GM21576 (cell line): ENCODE results near the gene PRR29.
"Not testable (repeated sequence)": the region's sequence is repeated elsewhere in the genome, so short reads cannot be mapped to it uniquely, and the experiment has no call there.

Source experiments
- ATAC-seq: cut with Tn5 transposase; IDR thresholded peaks from one replicate; pipeline ENCODE4 v1.9.1; 2021; ENCODE audit warnings: mild to moderate bottlenecking, moderate library complexity; ENCODE audit not compliant: unreplicated experiment

PRR29 gene

DNA sequence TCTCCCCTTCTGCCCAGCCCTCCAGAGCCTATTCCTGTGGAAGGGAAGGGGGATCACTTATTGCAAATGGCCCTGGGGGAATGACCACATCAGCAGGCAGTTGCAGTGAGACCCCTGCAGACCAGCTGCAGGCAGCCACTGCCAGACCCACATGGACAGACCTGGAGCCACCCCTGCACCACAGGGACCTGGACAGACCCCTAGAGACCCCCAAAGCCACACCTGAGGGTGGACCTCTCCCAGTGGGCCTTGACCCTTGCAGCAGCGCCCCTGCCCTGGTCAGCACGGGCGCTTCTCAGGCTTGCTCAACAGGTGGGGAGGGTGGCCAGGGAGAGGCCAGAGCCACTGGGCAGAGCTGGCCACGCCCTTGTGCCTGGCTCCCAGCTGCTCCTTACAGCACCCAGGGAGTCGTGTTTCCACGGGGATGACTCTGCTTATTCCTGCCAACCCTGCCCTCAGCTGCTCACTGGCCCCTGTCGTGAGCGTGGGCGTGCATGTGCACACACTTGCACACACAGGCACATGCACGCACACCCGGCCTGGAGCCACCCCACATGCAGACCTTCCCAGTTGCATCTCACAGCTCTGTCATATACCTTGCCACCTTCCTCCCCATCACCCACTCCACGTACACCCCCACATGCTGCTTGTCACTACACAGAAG, 24.1 kb upstream of the PRR29 start:
- ATAC-seq = no peak

DNA sequence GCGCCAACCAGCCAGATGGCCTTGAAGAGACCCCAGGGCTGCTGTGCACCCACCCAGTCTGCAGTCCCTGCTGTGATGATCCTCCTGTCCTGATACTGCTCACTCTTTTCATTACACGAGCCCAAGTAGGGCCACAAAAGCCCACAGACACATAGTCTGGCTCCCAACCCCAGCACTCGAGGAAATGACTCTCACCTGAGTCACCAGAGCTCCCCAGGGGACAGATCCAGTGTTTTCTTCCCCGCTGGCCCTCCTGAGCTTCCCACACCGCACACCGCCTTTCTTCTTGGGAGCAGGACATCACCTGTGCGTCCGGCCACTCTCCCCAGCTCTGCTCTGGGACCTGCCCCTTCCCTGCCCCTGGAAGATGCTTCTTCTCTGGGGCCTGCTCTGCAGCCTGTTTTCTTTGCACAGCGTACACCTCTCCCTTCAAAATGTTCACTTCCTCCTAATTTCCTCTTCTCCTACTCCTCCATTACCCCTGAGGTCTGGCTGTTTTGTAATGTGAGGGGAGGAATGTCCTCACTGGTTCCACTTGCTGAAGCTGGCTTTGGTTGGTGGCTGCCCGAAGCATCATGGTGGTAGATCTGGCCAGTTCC, 23.5 kb upstream of the PRR29 start:
- no peak for ATAC-seq

DNA sequence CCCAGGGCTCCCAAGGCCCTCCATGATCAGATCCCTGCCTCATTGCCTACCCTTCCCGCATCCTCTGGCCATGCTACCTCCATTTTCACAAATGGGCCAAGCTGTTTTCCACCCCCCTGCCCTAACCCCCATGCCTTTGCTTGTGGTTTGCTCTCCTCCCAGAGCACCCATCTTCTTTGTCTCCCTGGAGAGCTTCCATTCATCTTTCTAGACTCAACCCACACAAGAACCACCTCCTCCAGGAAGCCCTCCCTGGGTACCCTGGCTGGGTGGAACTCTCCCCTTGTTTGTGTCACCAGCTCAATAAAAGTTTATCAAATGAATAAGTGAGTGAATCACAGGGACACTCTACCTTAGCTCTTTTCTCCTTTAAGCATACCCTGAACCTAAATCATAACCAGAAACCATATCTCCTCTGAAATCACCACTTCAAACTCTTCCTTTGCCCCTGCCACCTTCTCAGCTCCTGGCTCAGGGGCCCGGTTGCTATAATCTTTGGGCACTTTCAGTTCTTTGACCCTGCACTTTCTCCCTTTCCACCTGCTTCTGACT, 22.5 kb upstream of the PRR29 start:
- ATAC-seq = no peak

DNA sequence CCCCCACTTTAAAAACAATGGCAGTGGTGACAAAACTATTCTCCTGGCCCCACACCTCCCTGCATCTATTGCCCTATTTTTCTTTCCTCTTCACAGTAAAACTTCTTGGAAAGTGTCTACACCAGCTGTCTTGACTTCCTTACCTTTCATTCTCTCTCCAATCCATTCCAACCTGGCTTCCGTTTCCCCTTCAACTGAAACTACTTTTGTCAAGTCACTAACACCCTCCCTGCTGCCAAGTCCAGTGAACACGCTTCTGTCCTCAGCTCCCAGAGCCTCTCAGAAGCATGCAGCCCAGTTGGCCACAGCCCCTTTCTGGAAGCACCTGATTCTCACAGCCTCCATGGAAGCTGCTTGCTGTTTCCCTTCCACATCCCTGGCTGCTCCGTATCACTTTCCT, 21.4 kb upstream of the PRR29 start:
- ATAC-seq = no peak

DNA sequence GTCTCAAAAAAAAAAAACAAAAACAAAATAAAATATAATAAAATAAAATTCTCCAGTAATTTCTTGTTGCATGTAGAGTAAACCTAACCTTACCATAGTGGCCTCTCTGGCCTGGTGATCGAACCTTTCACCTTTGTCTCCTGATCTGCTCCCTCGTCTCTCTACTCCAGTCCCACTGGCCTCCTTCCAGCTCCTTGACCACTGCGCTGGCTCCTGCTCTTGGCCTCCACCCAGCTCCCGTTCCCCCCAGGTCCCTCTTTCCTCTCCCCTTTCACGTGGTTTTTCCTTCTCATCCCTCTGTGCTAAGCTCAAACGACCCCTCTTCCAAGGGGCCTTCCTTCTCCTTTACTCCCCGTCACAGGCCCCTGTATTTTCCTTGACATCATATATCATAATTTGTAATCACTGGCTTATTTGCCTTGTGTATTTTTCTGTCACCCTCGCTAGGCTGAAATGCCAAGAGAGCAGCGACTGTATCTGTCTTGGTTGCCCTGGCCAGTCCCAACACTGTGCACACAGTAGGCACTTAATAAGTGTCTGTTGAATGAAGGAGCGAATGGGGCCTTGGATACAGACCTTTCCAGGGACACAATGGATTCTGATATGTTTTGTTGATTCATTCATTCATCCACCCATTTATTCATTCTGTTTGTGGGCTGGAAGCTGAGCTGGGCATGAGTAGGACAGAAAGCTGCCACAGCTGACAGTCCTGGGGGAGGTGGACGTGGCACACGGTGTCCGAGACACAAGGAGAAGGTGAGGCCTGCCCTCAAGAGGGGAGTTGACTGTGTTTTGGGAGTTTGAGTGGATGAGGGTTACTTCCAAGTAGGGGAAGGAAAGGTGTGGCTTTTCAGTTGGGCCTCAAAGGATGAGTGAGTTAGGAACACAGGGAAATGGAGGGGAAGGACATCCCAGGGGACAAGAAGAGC, 19.6 kb upstream of the PRR29 start:
- no peak for ATAC-seq

DNA sequence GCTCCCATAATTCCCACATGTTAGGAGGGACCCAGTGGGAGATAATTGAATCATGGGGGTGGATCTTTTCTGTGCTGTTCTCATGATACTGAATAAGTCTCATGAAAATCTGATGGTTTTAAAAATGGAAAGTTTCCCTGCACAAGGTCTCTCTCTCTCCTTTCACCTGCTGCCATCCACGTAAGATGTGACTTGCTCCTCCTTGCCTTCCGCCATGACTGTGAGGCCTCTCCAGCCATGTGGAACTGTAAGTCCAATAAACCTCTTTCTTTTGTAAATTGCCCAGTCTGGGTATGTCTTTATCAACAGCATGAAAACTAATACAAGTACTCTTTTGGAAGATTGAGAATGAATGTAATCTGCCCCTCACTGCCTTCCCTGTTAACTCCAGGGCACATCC, 15.5 kb upstream of the PRR29 start:
- not testable (repeated sequence) for ATAC-seq

DNA sequence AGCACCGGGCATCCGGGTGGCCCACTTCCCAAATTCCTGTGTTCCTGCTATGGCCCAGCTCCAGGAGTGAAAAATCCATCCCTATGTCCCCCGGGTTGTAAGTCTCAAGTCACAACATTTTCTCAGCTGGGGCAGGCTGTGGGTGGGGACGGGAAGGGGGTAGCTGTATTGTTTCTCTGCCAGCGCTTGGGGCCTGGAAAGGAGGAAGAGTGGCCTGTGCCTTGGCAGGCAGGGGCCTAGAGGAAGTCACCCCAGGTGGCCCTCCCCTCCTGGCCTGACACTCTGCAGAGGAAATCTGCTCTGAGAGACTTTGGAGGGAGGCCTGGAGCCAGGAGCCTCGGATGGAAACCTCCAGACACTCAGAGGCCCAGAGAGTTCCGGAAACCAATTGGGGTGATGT, 14.8 kb upstream of the PRR29 start:
- no peak for ATAC-seq

DNA sequence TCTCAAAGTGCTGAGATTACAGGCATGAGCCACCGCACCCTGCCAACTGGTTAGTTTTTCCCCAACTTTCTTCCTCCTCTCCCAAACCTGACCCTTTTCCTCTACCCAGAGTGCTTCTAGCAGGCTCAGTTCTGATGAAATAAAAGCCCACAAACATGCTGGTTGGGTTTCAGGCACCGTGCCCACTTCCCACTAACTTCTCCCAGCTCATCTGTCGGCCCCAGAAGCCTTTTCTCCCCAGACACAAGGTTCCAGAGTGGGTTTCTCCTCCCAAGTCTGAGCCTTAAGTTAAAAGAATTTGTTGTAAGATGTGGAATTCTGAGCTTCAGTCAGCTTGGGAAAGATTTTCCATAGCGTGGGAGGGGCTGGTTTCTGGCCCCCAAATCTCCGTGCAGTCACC, 13.9 kb upstream of the PRR29 start:
- ATAC-seq = no peak

DNA sequence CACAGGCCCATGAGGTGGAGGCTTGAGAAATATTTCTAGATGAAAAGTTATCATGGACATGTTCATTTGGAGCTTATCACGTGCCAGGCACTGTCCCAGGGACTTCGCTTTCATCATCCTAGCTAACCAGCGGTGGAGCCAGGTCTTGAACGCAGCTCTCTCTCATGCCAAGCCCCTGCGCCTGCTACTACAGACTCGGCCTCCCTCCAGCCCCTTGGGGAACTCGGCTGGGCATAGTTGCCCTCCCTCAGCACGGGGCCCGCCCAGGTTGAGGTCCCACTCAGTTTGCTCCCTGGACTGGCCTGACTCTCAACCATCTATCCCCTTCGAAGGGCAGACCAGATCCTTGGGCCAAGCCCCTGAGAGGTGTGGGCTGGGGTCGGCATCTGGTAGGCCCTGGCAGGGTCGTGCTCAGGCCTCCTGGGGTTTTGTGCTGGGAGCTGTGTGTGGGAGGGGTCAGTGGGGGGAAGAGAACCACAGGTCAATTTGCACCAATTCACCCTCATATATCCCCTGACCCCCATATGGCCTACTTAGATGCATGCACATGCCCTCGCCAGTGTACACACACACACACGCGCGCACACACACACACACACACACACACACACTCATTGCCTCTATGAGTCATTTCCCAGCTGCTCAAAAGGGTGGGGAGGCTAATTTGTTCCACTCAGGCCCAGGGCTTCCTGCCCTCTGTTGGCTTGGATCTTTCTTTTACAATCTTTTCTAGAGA, 13.3 kb upstream of the PRR29 start:
- ATAC-seq = no peak

DNA sequence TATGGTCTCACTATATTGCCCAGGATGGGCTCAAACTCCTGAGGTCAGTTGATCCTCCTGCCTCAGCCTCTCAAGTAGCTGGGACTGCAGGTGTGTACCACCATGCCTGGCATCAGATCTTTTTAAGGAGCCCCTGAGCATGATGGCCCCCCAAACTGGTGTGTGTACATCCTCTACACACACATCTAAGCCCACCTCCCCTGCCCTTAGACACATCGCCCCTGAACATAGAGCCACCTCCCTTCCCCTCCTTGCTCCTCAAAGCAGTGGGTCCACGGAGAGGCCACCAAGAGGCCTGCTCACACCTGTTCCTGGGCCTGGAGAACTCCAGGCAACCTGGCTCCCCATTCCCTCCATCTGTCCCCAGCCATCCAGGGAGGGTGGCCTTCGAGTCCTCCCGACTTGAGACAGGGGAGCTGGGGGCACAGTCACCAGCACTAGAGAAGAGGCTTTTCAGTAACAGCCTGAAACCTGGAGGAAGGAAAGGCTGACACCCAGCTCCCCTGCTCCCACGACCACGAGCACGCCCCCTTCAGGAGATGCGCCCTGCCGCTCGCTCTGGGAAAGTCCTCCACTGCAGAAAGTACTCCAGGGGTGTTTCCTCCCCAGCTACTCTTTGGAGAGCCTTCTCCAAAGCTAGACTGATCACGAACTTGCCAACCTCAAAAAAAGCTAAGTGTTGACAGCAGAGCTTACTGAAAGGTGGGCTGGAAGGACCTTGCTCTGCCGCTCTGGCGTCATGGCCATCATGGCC, 12.6 kb upstream of the PRR29 start:
- ATAC-seq = no peak

DNA sequence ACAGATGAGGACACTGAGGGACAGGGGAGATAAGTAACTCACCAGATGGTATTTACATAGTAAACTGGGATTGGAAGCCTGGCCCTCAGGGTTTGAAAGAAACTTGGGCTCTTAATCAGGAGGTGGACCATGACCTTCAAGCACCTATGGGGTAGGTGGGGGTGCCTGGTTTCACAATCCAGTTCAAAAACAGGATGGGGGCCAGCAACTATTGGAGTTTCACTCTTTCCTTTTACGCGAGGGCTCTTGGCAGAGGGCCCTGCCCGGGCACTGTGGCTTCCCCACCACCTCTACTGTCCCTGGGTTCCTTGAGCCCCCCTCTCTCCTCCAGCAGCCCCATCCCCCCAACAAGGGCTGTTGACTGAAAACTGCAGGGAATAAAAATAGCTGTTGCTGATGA, 11.3 kb upstream of the PRR29 start:
- no peak for ATAC-seq

DNA sequence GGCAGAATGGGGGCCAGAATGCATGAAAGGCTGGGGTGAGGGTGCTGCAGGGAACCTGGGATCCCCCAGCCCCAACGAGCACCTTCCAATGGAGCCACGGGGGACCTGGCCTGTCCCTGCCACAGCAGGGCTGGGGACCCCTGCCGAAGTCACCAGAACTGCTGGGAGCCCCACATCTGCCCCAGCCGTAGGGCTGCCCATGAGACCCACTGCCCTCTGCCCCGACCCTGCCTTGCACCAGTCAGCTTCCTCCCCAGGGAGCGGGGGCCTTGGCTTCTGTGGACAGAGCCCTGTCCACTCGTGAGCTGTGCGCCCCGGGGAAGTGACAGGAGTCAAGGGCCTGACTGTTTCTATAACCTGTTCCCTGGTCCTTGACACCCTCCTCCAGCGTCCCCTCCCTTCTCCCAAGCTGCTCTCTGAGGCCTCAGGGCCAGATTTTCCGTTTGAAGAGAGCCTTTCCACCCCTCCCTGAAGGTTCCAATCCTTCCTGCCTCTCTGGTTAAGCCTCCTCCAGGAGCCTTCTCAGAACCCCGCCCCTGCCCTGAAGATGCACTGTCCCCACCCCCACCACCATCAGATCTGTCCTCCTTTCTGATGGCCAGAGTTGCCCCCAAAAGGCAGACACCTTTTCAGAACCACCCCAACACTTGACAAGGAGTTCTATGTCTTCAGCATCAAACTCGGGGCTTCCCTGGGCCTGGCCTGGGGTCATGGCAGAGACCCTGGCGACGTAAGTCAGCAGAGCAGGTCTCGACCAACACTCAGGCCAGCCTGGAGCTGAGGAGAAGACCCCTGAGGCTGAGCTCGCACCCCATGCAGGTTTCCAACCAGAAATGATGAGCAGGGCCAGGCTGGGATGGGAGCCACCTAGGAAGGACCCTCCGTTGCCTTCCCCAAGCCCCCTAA, 10.7 kb upstream of the PRR29 start:
- no peak for ATAC-seq

DNA sequence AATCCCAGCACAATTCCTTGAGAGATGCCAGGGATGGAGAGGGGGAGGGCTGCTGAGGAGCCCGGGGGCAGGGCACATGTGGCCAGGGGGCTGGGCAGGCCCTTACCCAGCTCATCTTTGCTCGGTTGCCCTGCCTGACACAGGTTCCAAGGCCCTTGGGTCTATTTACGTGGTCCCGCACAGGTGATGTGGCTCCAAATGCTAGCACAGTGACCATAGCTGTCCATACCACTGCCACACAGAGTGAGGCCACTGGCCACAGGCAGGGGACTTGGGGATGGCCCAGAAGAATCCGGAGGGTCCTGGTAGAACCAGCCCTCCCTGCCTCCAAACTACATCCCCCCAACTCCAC, 10.0 kb upstream of the PRR29 start:
- ATAC-seq = no peak

DNA sequence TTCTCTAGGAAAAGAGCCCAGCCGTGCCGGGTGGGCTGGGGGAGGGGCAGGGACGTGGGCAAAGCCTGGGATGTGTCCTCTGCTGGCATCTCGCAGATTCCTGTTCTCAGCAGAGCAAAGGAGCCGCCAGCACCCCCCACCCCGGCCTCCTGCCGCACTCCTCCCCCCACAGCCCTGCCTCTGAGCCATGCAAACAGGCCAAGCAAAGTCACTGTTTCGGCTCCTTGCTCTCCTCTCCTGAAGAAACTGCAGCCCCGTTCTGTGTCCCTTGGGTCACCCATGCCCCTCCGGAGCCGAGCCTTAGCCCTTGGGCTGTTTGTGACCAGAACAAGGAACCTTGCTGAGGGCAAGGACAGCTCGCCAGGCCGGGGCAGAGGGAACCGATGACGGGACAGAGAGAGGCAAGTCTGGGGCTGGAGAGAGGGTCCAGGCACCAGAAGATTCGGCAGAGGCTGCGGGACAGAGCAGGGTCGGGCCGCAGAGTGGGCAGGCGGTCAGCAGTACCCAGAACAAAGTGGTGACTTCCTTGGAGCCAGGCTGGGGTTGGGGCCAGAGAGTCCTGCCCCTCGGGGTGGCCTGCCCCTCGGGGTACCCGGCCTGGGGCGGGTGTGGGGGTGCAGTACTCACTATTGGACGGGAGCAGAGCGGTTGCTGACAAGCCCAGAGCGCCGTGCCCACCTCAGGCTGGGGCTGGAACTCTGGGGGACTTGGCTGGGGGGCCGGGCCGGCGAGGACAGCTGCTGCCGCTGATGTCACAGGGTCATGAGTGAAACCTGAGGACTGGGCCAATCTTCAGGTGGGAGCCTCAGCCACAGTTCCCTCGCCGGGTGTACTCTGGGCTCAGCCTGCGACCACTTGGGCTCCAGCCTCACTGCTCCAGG, 9.2 kb upstream of the PRR29 start:
- no peak for ATAC-seq

DNA sequence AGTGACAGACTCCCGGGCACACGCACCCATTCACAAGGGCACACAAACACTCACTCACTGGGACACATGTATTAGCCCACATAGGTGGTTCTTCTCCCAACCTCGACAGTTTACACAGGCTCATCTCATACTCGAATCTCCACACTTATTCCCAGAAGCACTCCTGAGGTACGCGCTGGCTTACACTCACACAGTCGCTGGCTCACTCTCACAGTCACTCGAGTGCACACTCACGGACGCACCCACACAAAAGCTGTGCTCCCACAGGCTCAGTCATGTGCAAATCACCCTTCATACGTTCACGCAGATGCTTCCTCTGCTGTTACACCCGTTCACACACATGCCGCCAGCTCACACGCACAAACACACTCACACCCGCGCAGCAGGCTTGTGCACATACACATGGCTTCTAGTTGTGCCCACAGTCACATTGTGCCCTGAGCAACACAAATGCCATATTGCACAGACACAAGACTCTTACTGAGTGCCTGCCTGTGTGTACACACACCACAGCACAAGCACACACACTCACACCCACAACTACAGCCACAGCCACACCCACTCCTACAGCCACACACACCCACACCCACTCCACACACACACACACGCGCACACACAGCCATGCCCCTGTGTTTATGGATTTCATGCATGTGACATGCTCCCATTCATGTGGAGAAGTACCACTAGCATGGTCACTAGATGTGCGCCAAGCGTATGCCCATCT, 8.4 kb upstream of the PRR29 start:
- ATAC-seq = no peak

DNA sequence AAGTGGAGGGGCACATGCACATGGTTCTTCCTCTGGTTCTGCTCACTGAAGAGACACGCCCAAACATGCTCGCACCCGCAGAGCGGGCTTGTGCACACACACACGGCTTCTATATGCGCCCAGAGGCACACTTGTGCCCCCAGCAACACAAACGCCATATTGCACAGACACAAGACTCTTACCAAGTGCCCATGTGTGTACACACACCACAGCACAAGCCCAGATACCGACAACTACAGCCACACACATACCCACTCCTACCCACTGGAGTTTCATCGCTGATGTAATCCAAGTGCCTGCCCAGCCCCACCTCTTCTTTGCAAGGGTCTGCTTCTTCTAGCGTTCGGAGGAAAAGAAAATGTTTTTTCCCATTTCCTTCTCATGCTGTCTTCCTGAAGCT, 6.5 kb upstream of the PRR29 start:
- no peak for ATAC-seq

DNA sequence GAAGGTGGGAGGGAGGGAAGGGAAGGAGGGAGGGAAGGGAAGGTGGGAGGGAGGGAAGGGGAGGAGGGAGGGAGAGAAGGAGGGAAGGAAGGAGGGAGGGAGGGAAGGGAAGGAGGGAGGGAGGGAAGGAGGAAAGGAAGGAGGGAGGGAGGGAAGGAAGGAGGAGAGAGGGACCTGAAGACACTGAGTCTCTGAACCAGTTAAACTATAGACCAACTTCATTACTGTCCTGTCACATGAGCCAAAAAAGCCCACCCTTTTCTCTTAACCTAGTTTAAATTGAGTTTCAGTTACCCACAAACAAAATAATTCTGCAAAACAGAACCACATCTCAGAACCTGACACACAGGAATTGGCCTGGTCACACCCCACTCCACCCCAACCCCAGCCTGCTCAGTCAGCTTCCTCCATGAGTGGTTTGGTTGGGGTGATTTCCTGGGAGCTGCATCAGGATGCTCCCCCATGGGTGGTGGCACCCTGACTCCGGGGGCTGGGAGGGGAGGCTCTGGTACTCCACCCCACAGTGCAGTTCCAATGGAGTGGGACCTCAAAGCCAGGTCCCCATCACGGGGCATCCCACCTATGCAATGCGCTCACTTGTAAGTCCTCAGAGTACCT, 4.7 kb upstream of the PRR29 start:
- no peak for ATAC-seq
